SK-N-SH treated with all-trans-retinoic acid at 6 μM for 48 hours (cell line): ENCODE data around the gene MYLK.

ENCODE experiments used
- ATAC-seq: fragments of 200-7000 bp; cut with Tn5 transposase; 3 replicates; pipeline ENCODE4 v1.9.1; 2020; ENCODE audit warnings: mild to moderate bottlenecking, moderate library complexity
- ARNTL ChIP-seq: fragments of 450-650 bp; formaldehyde crosslinking; IDR thresholded peaks from 2 replicates; pipeline ENCODE4 v1.5.0; 2020; ENCODE audit warnings: low read depth, mild to moderate bottlenecking, moderate library complexity, borderline replicate concordance
- BACH2 ChIP-seq: fragments of 250-450 bp; sonication (Bioruptor Pico); IDR thresholded peaks from 2 replicates; pipeline ENCODE4 v1.9.0; 2021; ENCODE audit warnings: mild to moderate bottlenecking, borderline replicate concordance
- CREB5 ChIP-seq: fragments of 250-450 bp; sonication (Bioruptor Pico); IDR thresholded peaks from 2 replicates; pipeline ENCODE4 v1.5.1; 2020; ENCODE audit warnings: low read depth, mild to moderate bottlenecking, moderate library complexity
- CSDC2 ChIP-seq: fragments of 250-450 bp; sonication (Bioruptor Pico); IDR thresholded peaks from 2 replicates; pipeline ENCODE4 v1.5.0; 2020; ENCODE audit warnings: mild to moderate bottlenecking, moderate library complexity
- CSRNP3 ChIP-seq: fragments of 250-450 bp; sonication (Bioruptor Pico); IDR thresholded peaks from 2 replicates; pipeline ENCODE4 v1.5.1; 2021; ENCODE audit warnings: mild to moderate bottlenecking, moderate library complexity
- ESRRG ChIP-seq: fragments of 250-450 bp; sonication (Bioruptor Pico); IDR thresholded peaks from 2 replicates; pipeline ENCODE4 v1.6.1; 2021; ENCODE audit warnings: mild to moderate bottlenecking
- GLIS3 ChIP-seq: fragments of 250-450 bp; sonication (Bioruptor Pico); IDR thresholded peaks from 2 replicates; pipeline ENCODE4 v1.5.0; 2020; ENCODE audit warnings: mild to moderate bottlenecking, moderate library complexity
- ISL1 ChIP-seq: fragments of 250-450 bp; sonication (Bioruptor Pico); IDR thresholded peaks from 2 replicates; pipeline ENCODE4 v2.1.2; 2022; ENCODE audit warnings: mild to moderate bottlenecking, moderate library complexity
- OSR1 ChIP-seq: fragments of 250-450 bp; sonication (Bioruptor Pico); IDR thresholded peaks from 2 replicates; pipeline ENCODE4 v1.8.0; 2022; ENCODE audit warnings: moderate library complexity, mild to moderate bottlenecking, inconsistent platforms
- POU6F1 ChIP-seq: fragments of 250-450 bp; sonication (Bioruptor Pico); IDR thresholded peaks from 2 replicates; pipeline ENCODE4 v1.8.0; 2021; ENCODE audit warnings: low read depth, mild to moderate bottlenecking, moderate library complexity, borderline replicate concordance
- PPARA ChIP-seq: fragments of 250-450 bp; sonication (Bioruptor Pico); IDR thresholded peaks from 2 replicates; pipeline ENCODE4 v1.5.0; 2020; ENCODE audit warnings: mild to moderate bottlenecking, borderline replicate concordance
- RARB ChIP-seq: fragments of 250-450 bp; sonication (Bioruptor Pico); IDR thresholded peaks from 2 replicates; pipeline ENCODE4 v1.8.0; 2021; ENCODE audit warnings: mild to moderate bottlenecking, moderate library complexity
- SNAI2 ChIP-seq: fragments of 250-450 bp; sonication (Bioruptor Pico); IDR thresholded peaks from 2 replicates; pipeline ENCODE4 v1.5.0; 2020; ENCODE audit warnings: mild to moderate bottlenecking, moderate library complexity
- TCF4 ChIP-seq: fragments of 250-450 bp; sonication (Bioruptor Pico); IDR thresholded peaks from 2 replicates; pipeline ENCODE4 v1.8.0; 2021; ENCODE audit warnings: mild to moderate bottlenecking, moderate library complexity, borderline replicate concordance
- TOX ChIP-seq: fragments of 250-450 bp; sonication (Bioruptor Pico); IDR thresholded peaks from 2 replicates; pipeline ENCODE4 v1.8.0; 2021; ENCODE audit warnings: mild to moderate bottlenecking, moderate library complexity, borderline replicate concordance
- TSHZ2 ChIP-seq: fragments of 250-450 bp; sonication (Bioruptor Pico); IDR thresholded peaks from 2 replicates; pipeline ENCODE4 v1.5.0; 2020; ENCODE audit warnings: mild to moderate bottlenecking, moderate library complexity
- ZC3H10 ChIP-seq: fragments of 250-450 bp; sonication (Bioruptor Pico); IDR thresholded peaks from 2 replicates; pipeline ENCODE4 v1.5.1; 2021; ENCODE audit warnings: mild to moderate bottlenecking, moderate library complexity
- ZFP30 ChIP-seq: fragments of 450-650 bp; formaldehyde crosslinking; IDR thresholded peaks from 2 replicates; pipeline ENCODE4 v1.5.0; 2022; ENCODE audit warnings: mild to moderate bottlenecking, moderate library complexity
- ZNF565 ChIP-seq: fragments of 450-650 bp; formaldehyde crosslinking; conservative IDR thresholded peaks from 2 replicates; pipeline ENCODE4 v1.5.0; 2020; ENCODE audit warnings: low read depth, mild to moderate bottlenecking, moderate library complexity
- ZNF70 ChIP-seq: fragments of 450-650 bp; formaldehyde crosslinking; IDR thresholded peaks from 2 replicates; pipeline ENCODE4 v1.5.0; 2020; ENCODE audit warnings: mild to moderate bottlenecking, moderate library complexity
- ZNF8 ChIP-seq: fragments of 450-650 bp; formaldehyde crosslinking; IDR thresholded peaks from 2 replicates; pipeline ENCODE4 v1.5.0; 2020; ENCODE audit warnings: mild to moderate bottlenecking, moderate library complexity

Gene MYLK

GRCh38 chr3:123843668-123844067 lies 40.5 kb downstream of the MYLK start (continued):
- TF ChIP-seq POU6F1 (no peak), OSR1 (CRISPR knock-in tag) (no peak), ZNF70 (CRISPR knock-in tag) (no peak), GLIS3 (CRISPR knock-in tag) (no peak)

GRCh38 chr3:123842711-123843110 lies 41.4 kb downstream of the MYLK start:
- TF ChIP-seq CREB5 (CRISPR knock-in tag) (no peak), ESRRG (CRISPR knock-in tag) (no peak), TSHZ2 (CRISPR knock-in tag) (no peak), OSR1 (CRISPR knock-in tag) (no peak), ZFP30 (CRISPR knock-in tag) (no peak), ZC3H10 (CRISPR knock-in tag) (no peak), RARB (CRISPR knock-in tag) (no peak), ZNF70 (CRISPR knock-in tag) (no peak), TCF4 (CRISPR knock-in tag) (no peak), SNAI2 (CRISPR knock-in tag) (no peak), ISL1 (CRISPR knock-in tag) (no peak), CSDC2 (CRISPR knock-in tag) (no peak), ARNTL (no peak), CSRNP3 (CRISPR knock-in tag) (no peak)
- ATAC-seq: no peak

GRCh38 chr3:123841476-123842238 lies 42.5 kb downstream of the MYLK start:
- ATAC-seq: no peak
- TF ChIP-seq ZNF70 (CRISPR knock-in tag) (no peak), ARNTL (no peak)

- ATAC-seq: no peak
- TF ChIP-seq ZC3H10 (CRISPR knock-in tag): no peak
- TF ChIP-seq ISL1 (CRISPR knock-in tag): no peak
- no peak for TF ChIP-seq CREB5 (CRISPR knock-in tag)
- TF ChIP-seq ZNF70 (CRISPR knock-in tag): no peak
- no peak for TF ChIP-seq RARB (CRISPR knock-in tag)
- no peak for TF ChIP-seq TCF4 (CRISPR knock-in tag)
- TF ChIP-seq PPARA (CRISPR knock-in tag): no peak
- TF ChIP-seq ZNF565 (CRISPR knock-in tag): no peak
- TF ChIP-seq ARNTL: no peak
- TF ChIP-seq ZNF8: no peak
- no peak for TF ChIP-seq CSRNP3 (CRISPR knock-in tag)
- no peak for TF ChIP-seq TSHZ2 (CRISPR knock-in tag)
- TF ChIP-seq BACH2 (CRISPR knock-in tag): no peak
- TF ChIP-seq TOX (CRISPR knock-in tag): no peak
- no peak for TF ChIP-seq GLIS3 (CRISPR knock-in tag)
- no peak for TF ChIP-seq ESRRG (CRISPR knock-in tag)
- no peak for TF ChIP-seq ZFP30 (CRISPR knock-in tag)
Observed at GRCh38 chr3:123840961-123841360, 43.2 kb downstream of the MYLK start.
